Gastrocnemius medialis (tissue), 4 donors: ENCODE measurements around the gene ZP4. TPM values are rescaled to one million over a fixed set of nuclear protein-coding genes. Genes with fewer than 3 reads are reported as not detected.

Experiments used
- ATAC-seq, 2 donors: fragments of 150-250 bp; one replicate each; pipeline ENCODE4 v1.9.1; 2016
- DNase-seq, 2 donors: peaks; one replicate each; pipeline ENCODE4 v3.0.0-alpha.2; 2019
- H3K27ac ChIP-seq, 4 donors: fragments of 200-600 bp; sonication (generic); 1 replicate in 1 of 4; 2 replicates in 3 of 4; pipeline ENCODE4 v1.5.1; 2016 to 2018; ENCODE audit warnings: mild to moderate bottlenecking in 2 of 4, moderate library complexity in 1 of 4
- H3K27me3 ChIP-seq, 3 donors: fragments of 200-600 bp; sonication (generic) in 2 of 3; 1 replicate in 1 of 3; 2 replicates in 2 of 3; pipeline versions ENCODE4 v1.5.1 to v1.6.0; 2016 to 2019; ENCODE audit warnings: mild to moderate bottlenecking in 1 of 3, moderate library complexity in 1 of 3
- H3K36me3 ChIP-seq, 2 donors: fragments of 200-600 bp; sonication (generic) in 1 of 2; one replicate each; pipeline ENCODE4 v1.5.1; 2017 to 2018
- H3K4me1 ChIP-seq, 2 donors: fragments of 200-600 bp; sonication (generic) in 1 of 2; one replicate each; pipeline ENCODE4 v1.5.1; 2016 to 2017; ENCODE audit warnings: mild to moderate bottlenecking in 2 of 2
- H3K4me3 ChIP-seq, 4 donors: fragments of 200-600 bp; sonication (generic) in 3 of 4; 1 replicate in 1 of 4; 2 replicates in 3 of 4; pipeline ENCODE4 v1.5.1; 2016 to 2019; ENCODE audit warnings: mild to moderate bottlenecking in 2 of 4
- H3K9me3 ChIP-seq, 3 donors: fragments of 200-600 bp; sonication (generic) in 2 of 3; 1 replicate in 1 of 3; 2 replicates in 2 of 3; pipeline ENCODE4 v1.5.1; 2016 to 2019
- POLR2A ChIP-seq, 2 donors: fragments of 450-650 bp; IDR thresholded peaks; one replicate each; pipeline ENCODE4 v1.6.1; 2017; ENCODE audit warnings: antibody characterized with exemption in 2 of 2, mild to moderate bottlenecking in 2 of 2, moderate library complexity in 2 of 2
- in situ Hi-C, 4 donors: fragments of 200-750 bp; cut with MboI; loops; one replicate each; pipeline versions ENCODE4 v1.15.0 to v1.8.0; 2017; ENCODE audit warnings: low sequenced_read_pairs in 4 of 4
- intact Hi-C: fragments of 100-400 bp; cut with DNase I; formaldehyde crosslinking; loops from one replicate; pipeline ENCODE4 v1.15.1; 2023; ENCODE audit warnings: low total_unique reads
- total RNA-seq, 4 donors: library from RNA; depleted of rRNA; stranded (reverse); fragments of >200 nt; gene quantifications; one replicate each; pipeline versions ENCODE4 v1.1.0 to v1.2.3, GENCODE V29; 2016
- TF ChIP-seq, protein P1 (sequence below), 5 experiments: fragments of 450-650 bp in 3 of 5; fragments of 200-600 bp in 2 of 5; sonication (generic) in 2 of 5; IDR thresholded peaks in 4 of 5; conservative IDR thresholded peaks in 1 of 5; 1 replicate in 4 of 5; 2 replicates in 1 of 5; pipeline ENCODE4 v1.5.1; 2016 to 2019; ENCODE audit warnings: antibody characterized with exemption in 5 of 5, mild to moderate bottlenecking in 3 of 5, moderate library complexity in 3 of 5

ZP4 gene
- total RNA-seq, 4 donors from 2014 or later = not detected

DNA sequence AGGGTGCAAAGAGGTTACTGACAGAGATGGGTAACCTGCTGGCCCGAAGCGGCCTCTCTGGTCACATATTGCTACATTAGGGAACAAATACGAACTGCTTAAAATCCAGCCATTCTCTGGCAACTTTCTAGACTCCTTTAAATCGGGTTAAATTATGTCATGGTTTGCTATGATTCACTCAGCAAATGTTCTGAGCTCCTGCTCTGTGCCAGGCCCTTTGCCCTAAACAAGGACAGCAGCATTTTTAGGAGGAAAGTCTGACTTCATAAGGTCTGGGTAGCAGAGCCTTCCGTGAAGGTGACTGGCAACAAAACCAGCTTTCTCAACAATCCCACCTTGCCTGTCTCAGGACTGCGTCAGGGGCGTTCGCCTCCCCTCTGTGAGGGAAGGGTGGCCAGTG is 15.4 kb downstream of the ZP4 start:
- Histone ChIP-seq H3K36me3 (no peaks in the 10 kb centered on the region), H3K9me3 (no peaks in the 10 kb centered on the region), H3K4me1 (no peaks in the 10 kb centered on the region), H3K27me3 (no peaks in the 10 kb centered on the region), H3K27ac (no peak overlapping the region), H3K4me3 (no peak overlapping the region)
- ATAC-seq = no peak
- no peak for TF ChIP-seq POLR2A (IDR thresholded peaks at IDR 0.05)
- TF ChIP-seq, protein P1, sequence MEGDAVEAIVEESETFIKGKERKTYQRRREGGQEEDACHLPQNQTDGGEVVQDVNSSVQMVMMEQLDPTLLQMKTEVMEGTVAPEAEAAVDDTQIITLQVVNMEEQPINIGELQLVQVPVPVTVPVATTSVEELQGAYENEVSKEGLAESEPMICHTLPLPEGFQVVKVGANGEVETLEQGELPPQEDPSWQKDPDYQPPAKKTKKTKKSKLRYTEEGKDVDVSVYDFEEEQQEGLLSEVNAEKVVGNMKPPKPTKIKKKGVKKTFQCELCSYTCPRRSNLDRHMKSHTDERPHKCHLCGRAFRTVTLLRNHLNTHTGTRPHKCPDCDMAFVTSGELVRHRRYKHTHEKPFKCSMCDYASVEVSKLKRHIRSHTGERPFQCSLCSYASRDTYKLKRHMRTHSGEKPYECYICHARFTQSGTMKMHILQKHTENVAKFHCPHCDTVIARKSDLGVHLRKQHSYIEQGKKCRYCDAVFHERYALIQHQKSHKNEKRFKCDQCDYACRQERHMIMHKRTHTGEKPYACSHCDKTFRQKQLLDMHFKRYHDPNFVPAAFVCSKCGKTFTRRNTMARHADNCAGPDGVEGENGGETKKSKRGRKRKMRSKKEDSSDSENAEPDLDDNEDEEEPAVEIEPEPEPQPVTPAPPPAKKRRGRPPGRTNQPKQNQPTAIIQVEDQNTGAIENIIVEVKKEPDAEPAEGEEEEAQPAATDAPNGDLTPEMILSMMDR (IDR thresholded peaks at IDR 0.05 in 4 of 5, conservative IDR thresholded peaks at IDR 0.05 in 1 of 5) = no peak
- intact Hi-C loops (no loop called here), in situ Hi-C loops (no loop called here)
- DNase-seq = no peak

DNA sequence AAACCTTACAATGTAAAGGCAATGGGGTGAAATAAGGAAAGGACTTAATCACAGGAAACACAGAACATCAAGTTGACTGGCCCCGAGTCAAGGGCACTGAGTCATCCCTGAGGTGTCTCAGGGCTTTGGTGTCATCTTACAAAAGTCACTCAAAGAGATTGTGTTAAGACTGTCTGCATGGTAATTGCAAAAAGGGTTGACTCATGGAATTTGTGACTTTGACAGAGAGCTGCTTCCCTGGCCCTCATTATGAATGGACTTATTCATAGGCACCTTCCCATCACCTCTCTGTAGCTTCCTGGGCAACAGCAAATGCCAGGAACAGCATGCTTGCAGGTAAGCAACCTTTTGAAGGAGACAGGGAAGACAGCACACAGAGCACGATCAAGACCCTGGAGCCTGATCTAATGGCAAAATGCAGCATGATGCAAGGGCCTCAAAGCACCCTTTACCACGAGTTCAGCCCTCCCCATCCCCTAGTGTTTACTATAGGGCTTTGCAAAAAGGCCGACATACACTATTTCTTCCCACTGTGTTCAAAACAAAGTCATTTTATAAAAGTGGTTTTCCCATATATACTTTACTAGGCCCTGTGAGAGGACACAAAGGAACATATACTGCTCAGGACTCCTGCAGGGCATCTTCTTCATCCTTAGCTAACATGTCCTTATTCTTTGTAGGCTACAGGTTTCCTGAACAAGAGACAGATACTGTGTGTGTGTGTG is 17.1 kb downstream of the ZP4 start:
- no peak overlapping the region for H3K27ac ChIP-seq
- in situ Hi-C loops (no loop called here), intact Hi-C loops (no loop called here)
- DNase-seq = no peak
- H3K36me3 ChIP-seq = no peaks in the 10 kb centered on the region
- ATAC-seq = no peak
- no peaks in the 10 kb centered on the region for H3K9me3 ChIP-seq
- no peaks in the 10 kb centered on the region for H3K27me3 ChIP-seq
- no peak for TF ChIP-seq POLR2A (IDR thresholded peaks at IDR 0.05)
- TF ChIP-seq, protein P1 (IDR thresholded peaks at IDR 0.05 in 4 of 5, conservative IDR thresholded peaks at IDR 0.05 in 1 of 5) = no peak
- no peak overlapping the region for H3K4me3 ChIP-seq
- no peaks in the 10 kb centered on the region for H3K4me1 ChIP-seq

DNA sequence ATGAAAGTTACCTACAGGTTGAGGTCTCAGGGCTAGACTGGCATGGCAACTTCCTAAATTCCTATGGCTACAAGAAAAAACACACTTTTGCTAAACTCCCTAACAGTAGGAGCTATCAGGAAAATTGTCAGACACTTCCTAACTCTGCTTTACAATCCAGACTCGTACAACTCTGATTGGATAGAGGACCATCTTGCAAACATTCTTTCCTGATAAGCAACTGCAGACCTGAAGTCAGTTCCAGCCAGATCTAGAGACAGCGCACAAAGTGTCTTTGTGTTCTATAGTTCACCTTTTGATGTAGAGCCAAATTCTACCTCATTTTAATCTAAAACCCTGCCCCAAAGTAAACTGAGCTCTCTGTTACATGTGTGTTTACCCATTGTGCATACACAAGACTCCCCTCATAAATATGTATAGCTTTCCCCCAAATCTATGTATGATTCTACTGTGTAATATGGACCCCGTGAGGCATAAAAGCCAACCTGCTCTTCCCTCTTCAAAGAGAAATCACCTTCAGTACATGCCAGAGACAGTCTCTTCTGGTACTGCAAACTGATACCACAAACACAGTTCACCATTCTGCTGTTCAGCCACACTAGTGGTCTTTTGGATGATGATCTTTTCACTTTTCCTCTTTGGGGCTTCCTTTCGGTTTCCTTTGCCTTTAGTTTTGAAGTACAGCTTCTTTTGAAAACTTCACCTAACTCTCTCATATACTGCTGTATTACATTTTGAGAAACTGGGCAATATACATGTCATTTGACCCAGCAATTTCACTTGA is 21.7 kb downstream of the ZP4 start:
- no peaks in the 10 kb centered on the region for H3K9me3 ChIP-seq
- DNase-seq = no peak
- in situ Hi-C loops (no loop called here), intact Hi-C loops (no loop called here)
- H3K27ac ChIP-seq = no peak overlapping the region
- no peaks in the 10 kb centered on the region for H3K36me3 ChIP-seq
- H3K4me3 ChIP-seq = no peak overlapping the region
- no peak for TF ChIP-seq POLR2A (IDR thresholded peaks at IDR 0.05)
- TF ChIP-seq, protein P1 (IDR thresholded peaks at IDR 0.05 in 4 of 5, conservative IDR thresholded peaks at IDR 0.05 in 1 of 5) = no peak
- H3K4me1 ChIP-seq = no peaks in the 10 kb centered on the region
- H3K27me3 ChIP-seq = no peaks in the 10 kb centered on the region
- no peak for ATAC-seq

DNA sequence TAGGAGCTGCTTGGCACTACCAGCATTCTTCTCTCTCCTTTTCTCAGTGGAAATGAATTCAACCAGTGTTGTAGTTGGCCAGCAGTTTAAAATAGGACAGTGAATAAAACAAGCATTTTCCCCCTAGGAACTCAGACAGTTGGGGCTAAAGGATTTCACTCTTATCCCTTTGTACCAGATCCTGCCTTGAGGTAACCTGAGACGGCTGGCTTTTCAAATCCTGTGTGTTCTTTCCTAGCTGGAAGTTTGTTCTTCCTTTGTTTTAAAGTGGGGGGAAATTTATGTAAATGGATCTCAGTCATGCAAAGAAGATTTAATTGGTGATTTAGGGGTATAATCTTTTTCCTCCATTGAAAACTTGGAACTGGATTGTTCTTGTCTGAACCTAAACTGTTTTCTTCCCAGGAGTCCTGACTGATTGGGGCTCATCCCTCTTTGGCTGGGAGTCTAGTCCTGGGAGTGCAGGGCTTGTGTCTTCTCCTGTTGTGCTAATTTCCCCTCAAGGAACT is 23.3 kb downstream of the ZP4 start:
- Histone ChIP-seq H3K4me3 (no peak overlapping the region), H3K27ac (no peak overlapping the region), H3K36me3 (no peaks in the 10 kb centered on the region), H3K27me3 (no peaks in the 10 kb centered on the region), H3K9me3 (no peaks in the 10 kb centered on the region), H3K4me1 (no peaks in the 10 kb centered on the region)
- in situ Hi-C loops (no loop called here), intact Hi-C loops (no loop called here)
- DNase-seq (no peak), ATAC-seq (no peak)
- no peak for TF ChIP-seq POLR2A (IDR thresholded peaks at IDR 0.05)
- TF ChIP-seq, protein P1 (IDR thresholded peaks at IDR 0.05 in 4 of 5, conservative IDR thresholded peaks at IDR 0.05 in 1 of 5) = no peak
